ENCODE results near the gene IQCK.
A peak's percentile ranks its signal among the peaks of the same experiment; 100 is the strongest.

IQCK gene

GRCh38 chr16:19710191-19710908 lies 7.7 kb upstream of the IQCK start:
- H3K27ac ChIP-seq (ENCODE audit: low read length, poor library complexity, severe bottlenecking): no peak overlapping the region
- peaks cover 18% of the 10 kb centered on the region for H3K4me1 ChIP-seq (ENCODE audit: control insufficient read depth, insufficient read depth, low read depth, low read length)
- no peak overlapping the region for H2BK12ac ChIP-seq (ENCODE audit: low read length in 2 of 2)
- H2BK5ac ChIP-seq (ENCODE audit: low read depth, low read length, poor library complexity, severe bottlenecking): no peak overlapping the region
- no peak overlapping the region for H2BK15ac ChIP-seq (ENCODE audit: low read depth, poor library complexity, severe bottlenecking)
- H3K4me2 ChIP-seq (ENCODE audit: low read length, poor library complexity, severe bottlenecking): no peak overlapping the region
- H3K14ac ChIP-seq (ENCODE audit: low read length in 2 of 2): no peak overlapping the region
- no peak overlapping the region for H3K18ac ChIP-seq (ENCODE audit: low read depth in 1 of 2, low read length in 2 of 2)
- WGBS: 92% methylated on average over 23 of the region's 23 CpGs
- peaks cover 73% of the 10 kb centered on the region for H3K79me1 ChIP-seq (replicated peaks; ENCODE audit: low read length, poor library complexity, severe bottlenecking)
- no peak overlapping the region for H2BK120ac ChIP-seq (ENCODE audit: low read depth, low read length)
- H3K4me3 ChIP-seq (ENCODE audit: insufficient read depth in 1 of 2, low read depth in 1 of 2, low read length in 2 of 2): no peak overlapping the region
- no peak overlapping the region for H3K4ac ChIP-seq (ENCODE audit: low read depth in 1 of 2, low read length in 2 of 2)
- no peak overlapping the region for H3K9ac ChIP-seq (ENCODE audit: low read length)
- H4K8ac ChIP-seq (ENCODE audit: low read length): peak overlapping the region; percentile 39
- no peak overlapping the region for H2AFZ ChIP-seq (ENCODE audit: low read depth, low read length)
- peak overlapping the region; percentile 43 for H4K91ac ChIP-seq (ENCODE audit: low read length)
- H3K27me3 ChIP-seq (ENCODE audit: control insufficient read depth in 1 of 2, insufficient read depth in 1 of 2, low read length in 2 of 2): no peaks in the 10 kb centered on the region
- H3K36me3 ChIP-seq (ENCODE audit: control insufficient read depth in 1 of 2, insufficient read depth in 2 of 2, low read depth in 1 of 2, low read length in 2 of 2): peaks cover 79 to 82% of the 10 kb centered on the region in 2 experiments
- H3K23ac ChIP-seq (ENCODE audit: low read length in 2 of 2): no peak overlapping the region
- H2AK5ac ChIP-seq (ENCODE audit: low read length, severe bottlenecking): no peak overlapping the region
- DNase-seq: no peak
- no peaks in the 10 kb centered on the region for H3K9me3 ChIP-seq (ENCODE audit: control insufficient read depth, low read length)

GRCh38 chr16:19710991-19711545 lies 7.0 kb upstream of the IQCK start:
- H3K18ac ChIP-seq (ENCODE audit: low read depth in 1 of 2, low read length in 2 of 2): no peak overlapping the region
- H3K23ac ChIP-seq (ENCODE audit: low read length in 2 of 2): no peak overlapping the region
- no peak overlapping the region for H3K4me2 ChIP-seq (ENCODE audit: low read length, poor library complexity, severe bottlenecking)
- peaks cover 72 to 74% of the 10 kb centered on the region in 2 experiments for H3K36me3 ChIP-seq (ENCODE audit: control insufficient read depth in 1 of 2, insufficient read depth in 2 of 2, low read depth in 1 of 2, low read length in 2 of 2)
- no peak for DNase-seq
- H3K4ac ChIP-seq (ENCODE audit: low read depth in 1 of 2, low read length in 2 of 2): no peak overlapping the region
- WGBS: 91% methylated on average over 13 of the region's 13 CpGs
- no peak overlapping the region for H2BK15ac ChIP-seq (ENCODE audit: low read depth, poor library complexity, severe bottlenecking)
- H2BK5ac ChIP-seq (ENCODE audit: low read depth, low read length, poor library complexity, severe bottlenecking): no peak overlapping the region
- H3K4me1 ChIP-seq (ENCODE audit: control insufficient read depth, insufficient read depth, low read depth, low read length): peaks cover 20% of the 10 kb centered on the region
- no peak overlapping the region for H4K8ac ChIP-seq (ENCODE audit: low read length)
- no peak overlapping the region for H3K4me3 ChIP-seq (ENCODE audit: insufficient read depth in 1 of 2, low read depth in 1 of 2, low read length in 2 of 2)
- H2AK5ac ChIP-seq (ENCODE audit: low read length, severe bottlenecking): no peak overlapping the region
- H2BK120ac ChIP-seq (ENCODE audit: low read depth, low read length): no peak overlapping the region
- no peak overlapping the region for H4K91ac ChIP-seq (ENCODE audit: low read length)
- no peak overlapping the region for H3K9ac ChIP-seq (ENCODE audit: low read length)
- H3K14ac ChIP-seq (ENCODE audit: low read length in 2 of 2): no peak overlapping the region
- no peak overlapping the region for H3K27ac ChIP-seq (ENCODE audit: low read length, poor library complexity, severe bottlenecking)
- no peaks in the 10 kb centered on the region for H3K9me3 ChIP-seq (ENCODE audit: control insufficient read depth, low read length)
- peaks cover 73% of the 10 kb centered on the region for H3K79me1 ChIP-seq (replicated peaks; ENCODE audit: low read length, poor library complexity, severe bottlenecking)
- no peaks in the 10 kb centered on the region for H3K27me3 ChIP-seq (ENCODE audit: control insufficient read depth in 1 of 2, insufficient read depth in 1 of 2, low read length in 2 of 2)
- no peak overlapping the region for H2AFZ ChIP-seq (ENCODE audit: low read depth, low read length)
- no peak overlapping the region for H2BK12ac ChIP-seq (ENCODE audit: low read length in 2 of 2)

GRCh38 chr16:19711643-19712042 lies 6.4 kb upstream of the IQCK start:
- no peak overlapping the region for H3K4me3 ChIP-seq (ENCODE audit: insufficient read depth in 1 of 2, low read depth in 1 of 2, low read length in 2 of 2)
- H3K79me1 ChIP-seq (replicated peaks; ENCODE audit: low read length, poor library complexity, severe bottlenecking): peaks cover 73% of the 10 kb centered on the region
- H2BK15ac ChIP-seq (ENCODE audit: low read depth, poor library complexity, severe bottlenecking): no peak overlapping the region
- DNase-seq: no peak
- no peak overlapping the region for H4K91ac ChIP-seq (ENCODE audit: low read length)
- H2AK5ac ChIP-seq (ENCODE audit: low read length, severe bottlenecking): no peak overlapping the region
- no peak overlapping the region for H3K4ac ChIP-seq (ENCODE audit: low read depth in 1 of 2, low read length in 2 of 2)
- H4K8ac ChIP-seq (ENCODE audit: low read length): no peak overlapping the region
- 94% methylated on average over 12 of the region's 12 CpGs for WGBS
- no peak overlapping the region for H2BK5ac ChIP-seq (ENCODE audit: low read depth, low read length, poor library complexity, severe bottlenecking)
- peaks cover 69 to 72% of the 10 kb centered on the region in 2 experiments for H3K36me3 ChIP-seq (ENCODE audit: control insufficient read depth in 1 of 2, insufficient read depth in 2 of 2, low read depth in 1 of 2, low read length in 2 of 2)
- no peaks in the 10 kb centered on the region for H3K27me3 ChIP-seq (ENCODE audit: control insufficient read depth in 1 of 2, insufficient read depth in 1 of 2, low read length in 2 of 2)
- no peak overlapping the region for H3K18ac ChIP-seq (ENCODE audit: low read depth in 1 of 2, low read length in 2 of 2)
- H2BK120ac ChIP-seq (ENCODE audit: low read depth, low read length): no peak overlapping the region
- H3K27ac ChIP-seq (ENCODE audit: low read length, poor library complexity, severe bottlenecking): no peak overlapping the region
- no peak overlapping the region for H2BK12ac ChIP-seq (ENCODE audit: low read length in 2 of 2)
- H3K4me1 ChIP-seq (ENCODE audit: control insufficient read depth, insufficient read depth, low read depth, low read length): peaks cover 20% of the 10 kb centered on the region
- H2AFZ ChIP-seq (ENCODE audit: low read depth, low read length): no peak overlapping the region
- no peak overlapping the region for H3K4me2 ChIP-seq (ENCODE audit: low read length, poor library complexity, severe bottlenecking)
- no peak overlapping the region for H3K9ac ChIP-seq (ENCODE audit: low read length)
- H3K9me3 ChIP-seq (ENCODE audit: control insufficient read depth, low read length): no peaks in the 10 kb centered on the region
- H3K23ac ChIP-seq (ENCODE audit: low read length in 2 of 2): no peak overlapping the region
- H3K14ac ChIP-seq (ENCODE audit: low read length in 2 of 2): no peak overlapping the region

GRCh38 chr16:19712418-19713058 lies 5.5 kb upstream of the IQCK start:
- H3K79me1 ChIP-seq (replicated peaks; ENCODE audit: low read length, poor library complexity, severe bottlenecking): peaks cover 69% of the 10 kb centered on the region
- no peak overlapping the region for H3K4me3 ChIP-seq (ENCODE audit: insufficient read depth in 1 of 2, low read depth in 1 of 2, low read length in 2 of 2)
- no peak overlapping the region for H3K9ac ChIP-seq (ENCODE audit: low read length)
- peaks cover 62 to 64% of the 10 kb centered on the region in 2 experiments for H3K36me3 ChIP-seq (ENCODE audit: control insufficient read depth in 1 of 2, insufficient read depth in 2 of 2, low read depth in 1 of 2, low read length in 2 of 2)
- no peak overlapping the region for H2AFZ ChIP-seq (ENCODE audit: low read depth, low read length)
- H3K9me3 ChIP-seq (ENCODE audit: control insufficient read depth, low read length): no peaks in the 10 kb centered on the region
- no peak overlapping the region for H3K27ac ChIP-seq (ENCODE audit: low read length, poor library complexity, severe bottlenecking)
- no peak overlapping the region for H3K4me2 ChIP-seq (ENCODE audit: low read length, poor library complexity, severe bottlenecking)
- no peak overlapping the region for H4K8ac ChIP-seq (ENCODE audit: low read length)
- no peaks in the 10 kb centered on the region for H3K27me3 ChIP-seq (ENCODE audit: control insufficient read depth in 1 of 2, insufficient read depth in 1 of 2, low read length in 2 of 2)
- H3K23ac ChIP-seq (ENCODE audit: low read length in 2 of 2): no peak overlapping the region
- no peak for DNase-seq
- 98% methylated on average over 9 of the region's 11 CpGs for WGBS
- peaks cover 23% of the 10 kb centered on the region for H3K4me1 ChIP-seq (ENCODE audit: control insufficient read depth, insufficient read depth, low read depth, low read length)
- H2BK120ac ChIP-seq (ENCODE audit: low read depth, low read length): no peak overlapping the region
- H4K91ac ChIP-seq (ENCODE audit: low read length): no peak overlapping the region
- H3K18ac ChIP-seq (ENCODE audit: low read depth in 1 of 2, low read length in 2 of 2): no peak overlapping the region
- H2AK5ac ChIP-seq (ENCODE audit: low read length, severe bottlenecking): no peak overlapping the region
- no peak overlapping the region for H2BK5ac ChIP-seq (ENCODE audit: low read depth, low read length, poor library complexity, severe bottlenecking)
- H2BK15ac ChIP-seq (ENCODE audit: low read depth, poor library complexity, severe bottlenecking): no peak overlapping the region
- peak overlapping the region in 1 of 2 experiments; percentile 60 for H2BK12ac ChIP-seq (ENCODE audit: low read length in 2 of 2)
- no peak overlapping the region for H3K4ac ChIP-seq (ENCODE audit: low read depth in 1 of 2, low read length in 2 of 2)
- no peak overlapping the region for H3K14ac ChIP-seq (ENCODE audit: low read length in 2 of 2)

All from mesenchymal stem cell (in vitro differentiated cells and primary cell).